Measurements from ENCODE around the gene GABRG3.

The GABRG3 gene

DNA sequence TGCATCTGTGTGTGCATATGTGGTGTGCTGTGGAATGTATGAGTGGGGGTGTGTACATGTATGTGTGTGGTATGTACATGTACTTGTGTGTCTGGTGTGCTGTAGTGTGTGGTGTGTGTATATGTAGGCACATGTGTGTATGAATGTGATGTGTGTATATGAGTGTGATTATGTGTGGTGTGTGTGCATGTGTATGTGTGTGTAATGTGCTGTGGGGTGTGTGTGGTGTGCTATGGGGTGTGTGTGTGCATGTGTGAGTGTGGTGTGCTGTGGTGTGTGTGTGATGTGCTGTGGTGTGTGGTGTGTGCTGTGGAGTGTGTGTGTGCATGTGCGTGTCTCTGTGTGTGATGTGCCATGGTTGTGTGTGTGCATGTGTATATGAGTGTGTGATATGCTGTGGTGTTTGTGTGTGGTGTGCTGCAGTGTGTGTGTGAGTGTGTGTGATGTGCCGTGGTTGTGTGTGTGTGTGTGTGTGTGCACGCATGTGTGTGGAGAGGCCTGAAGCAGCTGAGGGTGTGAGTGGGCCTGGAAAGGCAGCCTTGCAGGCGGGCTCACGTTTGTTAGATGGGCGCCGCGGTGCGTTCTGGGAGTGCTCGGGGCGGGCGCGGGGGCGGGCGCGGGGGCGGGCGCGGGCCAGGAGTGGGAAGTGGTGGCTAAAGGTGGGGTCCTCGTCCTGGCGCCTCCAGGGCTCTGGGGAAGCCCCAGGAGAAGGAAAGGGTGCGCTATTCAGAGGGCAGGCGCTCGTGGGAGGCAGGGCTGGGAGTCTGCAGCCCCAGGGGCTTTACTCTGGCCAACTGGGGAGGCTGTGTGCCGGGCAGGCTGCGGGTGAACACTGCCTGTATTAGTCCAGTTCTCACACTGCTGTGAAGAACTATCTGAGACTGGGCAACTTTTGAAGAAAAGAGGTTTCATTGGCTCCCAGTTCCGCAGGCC lies 116.9 kb downstream of the GABRG3 start:
- Histone ChIP-seq H3K4me1 (ENCODE audit: control insufficient read depth in 1 of 2, insufficient read depth in 1 of 2, low read depth in 1 of 2, low read length in 1 of 2) (no peaks in the 10 kb centered on the region), H3K27me3 (no peaks in the 10 kb centered on the region), H3K27ac (no peak overlapping the region), H3K4me3 (ENCODE audit: low read depth in 1 of 2, low read length in 1 of 2) (no peak overlapping the region), H3K36me3 (no peaks in the 10 kb centered on the region), H3K9me3 (no peaks in the 10 kb centered on the region)
- TF ChIP-seq, protein P1, sequence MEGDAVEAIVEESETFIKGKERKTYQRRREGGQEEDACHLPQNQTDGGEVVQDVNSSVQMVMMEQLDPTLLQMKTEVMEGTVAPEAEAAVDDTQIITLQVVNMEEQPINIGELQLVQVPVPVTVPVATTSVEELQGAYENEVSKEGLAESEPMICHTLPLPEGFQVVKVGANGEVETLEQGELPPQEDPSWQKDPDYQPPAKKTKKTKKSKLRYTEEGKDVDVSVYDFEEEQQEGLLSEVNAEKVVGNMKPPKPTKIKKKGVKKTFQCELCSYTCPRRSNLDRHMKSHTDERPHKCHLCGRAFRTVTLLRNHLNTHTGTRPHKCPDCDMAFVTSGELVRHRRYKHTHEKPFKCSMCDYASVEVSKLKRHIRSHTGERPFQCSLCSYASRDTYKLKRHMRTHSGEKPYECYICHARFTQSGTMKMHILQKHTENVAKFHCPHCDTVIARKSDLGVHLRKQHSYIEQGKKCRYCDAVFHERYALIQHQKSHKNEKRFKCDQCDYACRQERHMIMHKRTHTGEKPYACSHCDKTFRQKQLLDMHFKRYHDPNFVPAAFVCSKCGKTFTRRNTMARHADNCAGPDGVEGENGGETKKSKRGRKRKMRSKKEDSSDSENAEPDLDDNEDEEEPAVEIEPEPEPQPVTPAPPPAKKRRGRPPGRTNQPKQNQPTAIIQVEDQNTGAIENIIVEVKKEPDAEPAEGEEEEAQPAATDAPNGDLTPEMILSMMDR (IDR thresholded peaks at IDR 0.05) = no peak

- H3K4me3 ChIP-seq (ENCODE audit: low read depth in 1 of 2, low read length in 1 of 2) = no peak overlapping the region
- no peak overlapping the region for H3K27ac ChIP-seq
- TF ChIP-seq, protein P1 (IDR thresholded peaks at IDR 0.05) = no peak
- no peaks in the 10 kb centered on the region for H3K36me3 ChIP-seq
- H3K4me1 ChIP-seq (ENCODE audit: control insufficient read depth in 1 of 2, insufficient read depth in 1 of 2, low read depth in 1 of 2, low read length in 1 of 2) = no peaks in the 10 kb centered on the region
- no peaks in the 10 kb centered on the region for H3K27me3 ChIP-seq
- no peaks in the 10 kb centered on the region for H3K9me3 ChIP-seq
Observed at GRCh38 chr15:27088584-27089232, 117.7 kb downstream of the GABRG3 start.

GRCh38 chr15:27089233-27089586 lies 118.2 kb downstream of the GABRG3 start:
- H3K36me3 ChIP-seq = no peaks in the 10 kb centered on the region
- no peaks in the 10 kb centered on the region for H3K9me3 ChIP-seq
- no peaks in the 10 kb centered on the region for H3K4me1 ChIP-seq (ENCODE audit: control insufficient read depth in 1 of 2, insufficient read depth in 1 of 2, low read depth in 1 of 2, low read length in 1 of 2)
- no peak overlapping the region for H3K4me3 ChIP-seq (ENCODE audit: low read depth in 1 of 2, low read length in 1 of 2)
- H3K27me3 ChIP-seq = no peaks in the 10 kb centered on the region
- TF ChIP-seq, protein P1 (IDR thresholded peaks at IDR 0.05) = no peak
- H3K27ac ChIP-seq = no peak overlapping the region

DNA sequence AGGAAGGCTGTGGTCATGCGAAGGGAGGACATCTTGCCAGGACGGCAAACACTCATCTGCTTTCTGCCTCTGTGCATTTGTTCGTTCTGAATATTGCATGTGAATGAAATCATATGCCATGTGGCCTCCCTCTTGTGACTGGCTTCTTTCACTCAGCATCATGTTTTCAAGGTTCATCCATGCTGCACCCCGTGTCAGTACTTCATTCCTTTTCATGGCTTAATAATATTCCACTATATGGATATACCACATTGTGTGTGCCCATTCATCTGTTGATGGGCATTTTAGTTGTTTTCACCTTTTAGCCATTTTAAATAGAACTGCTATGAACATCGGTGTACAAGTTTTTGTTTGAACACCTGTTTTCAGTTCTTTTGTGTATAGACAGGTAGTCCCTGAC lies 118.7 kb downstream of the GABRG3 start:
- Histone ChIP-seq H3K27me3 (no peaks in the 10 kb centered on the region), H3K36me3 (no peaks in the 10 kb centered on the region), H3K27ac (no peak overlapping the region), H3K9me3 (no peaks in the 10 kb centered on the region), H3K4me1 (ENCODE audit: control insufficient read depth in 1 of 2, insufficient read depth in 1 of 2, low read depth in 1 of 2, low read length in 1 of 2) (no peaks in the 10 kb centered on the region), H3K4me3 (ENCODE audit: low read depth in 1 of 2, low read length in 1 of 2) (no peak overlapping the region)
- TF ChIP-seq, protein P1 (IDR thresholded peaks at IDR 0.05) = no peak

- no peaks in the 10 kb centered on the region for H3K4me1 ChIP-seq (ENCODE audit: control insufficient read depth in 1 of 2, insufficient read depth in 1 of 2, low read depth in 1 of 2, low read length in 1 of 2)
- no peaks in the 10 kb centered on the region for H3K27me3 ChIP-seq
- no peak overlapping the region for H3K27ac ChIP-seq
- no peaks in the 10 kb centered on the region for H3K9me3 ChIP-seq
- no peak overlapping the region for H3K4me3 ChIP-seq (ENCODE audit: low read depth in 1 of 2, low read length in 1 of 2)
- H3K36me3 ChIP-seq = no peaks in the 10 kb centered on the region
- TF ChIP-seq, protein P1 (IDR thresholded peaks at IDR 0.05) = no peak
Observed at GRCh38 chr15:27091270-27091940, 120.4 kb downstream of the GABRG3 start.
